GM10847 (cell line): ENCODE measurements around the gene SPEF1.
A peak's percentile ranks its signal among the peaks of the same experiment; 100 is the strongest.

Source experiments
- POLR2A ChIP-seq: IDR thresholded peaks from 2 replicates; pipeline ENCODE4 v1.6.1; 2011; ENCODE audit not compliant: insufficient read length; ENCODE audit errors: extremely low read depth

Gene SPEF1

DNA sequence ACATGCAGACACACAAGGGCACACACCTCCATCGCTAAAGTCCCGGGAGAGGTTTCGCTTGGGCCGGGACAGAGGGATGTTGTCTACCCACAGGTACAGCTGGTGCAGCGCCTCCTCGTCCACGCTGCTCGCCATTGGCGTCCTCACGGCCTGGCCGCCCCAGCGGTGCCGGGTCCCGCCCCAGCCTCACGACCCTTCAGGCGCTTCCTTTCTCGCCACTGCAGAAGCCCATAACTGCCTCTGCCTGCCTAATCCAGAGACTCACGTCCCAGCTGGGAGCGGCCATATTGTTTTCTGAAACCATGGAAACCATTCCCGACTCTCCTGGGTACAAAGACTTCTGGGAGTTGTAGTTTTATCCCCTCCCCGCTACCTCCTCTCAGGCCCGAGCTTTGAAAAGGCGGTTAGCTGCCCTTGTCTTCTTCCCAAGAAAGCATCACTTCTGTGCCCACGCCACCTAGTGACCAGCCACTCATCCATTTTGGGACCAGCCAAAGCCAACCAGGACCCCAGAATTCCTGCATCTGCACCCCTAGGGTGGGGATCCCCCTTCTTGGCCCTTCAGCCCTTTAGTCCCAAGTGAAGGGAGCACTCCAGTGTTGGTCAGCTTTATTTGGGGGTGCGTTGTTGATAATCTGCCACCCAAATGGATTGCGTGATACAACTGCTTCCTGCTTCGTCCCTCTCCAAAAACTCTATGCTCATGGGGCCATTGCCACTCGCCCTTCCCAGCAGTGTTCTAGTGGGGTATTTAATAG lies at the start of gene SPEF1:
Gene SPEF1 (minus strand): TSS at position 296 of the 758 bp plus-strand sequence. CDS start 161 bp downstream, at position 135.
- no peak for TF ChIP-seq POLR2A

- TF ChIP-seq POLR2A: no peak
These were observed 47.5 kb upstream of the SPEF1 start for GRCh38 chr20:3828798-3829197.

- TF ChIP-seq POLR2A: no peak
These were observed 45.2 kb upstream of the SPEF1 start for GRCh38 chr20:3826420-3826819.

DNA sequence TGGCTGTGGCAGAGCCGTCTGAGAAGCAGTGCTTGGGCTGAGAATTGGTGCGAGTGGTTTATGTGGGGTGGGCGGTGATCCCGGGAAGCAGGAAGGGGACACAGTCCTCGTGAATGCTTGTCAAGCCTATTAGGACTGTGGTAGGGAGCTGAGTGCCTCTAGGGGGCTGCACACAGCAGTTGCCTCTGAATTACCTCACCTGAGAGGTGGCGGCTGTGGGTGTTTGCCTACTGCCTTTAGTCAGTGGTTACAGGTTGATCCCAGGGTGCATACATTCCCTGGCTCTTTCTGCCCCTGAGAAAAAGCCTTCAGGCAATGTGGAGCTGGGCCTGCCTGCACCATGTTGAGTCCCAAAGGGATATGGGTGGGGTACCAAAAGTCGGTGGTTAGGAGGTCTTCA lies 44.3 kb upstream of the SPEF1 start:
- no peak for TF ChIP-seq POLR2A

DNA sequence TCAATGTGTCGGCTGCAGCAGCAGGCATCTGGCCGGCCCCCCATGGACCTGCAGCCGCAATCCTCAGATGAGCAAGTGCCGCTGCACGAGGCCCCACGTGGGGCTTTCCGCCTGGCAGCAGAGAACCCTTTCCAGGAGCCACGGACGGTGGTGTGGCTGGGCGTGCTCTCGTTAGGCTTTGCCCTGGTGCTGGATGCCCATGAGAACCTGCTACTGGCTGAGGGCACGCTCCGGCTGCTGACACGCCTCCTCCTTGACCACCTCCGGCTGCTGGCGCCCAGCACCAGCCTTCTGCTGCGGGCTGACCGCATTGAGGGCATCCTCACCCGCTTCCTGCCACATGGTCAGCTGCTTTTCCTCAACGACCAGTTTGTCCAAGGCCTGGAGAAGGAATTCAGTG lies 42.6 kb upstream of the SPEF1 start:
- TF ChIP-seq POLR2A: no peak

GRCh38 chr20:3821996-3822395 lies 40.7 kb upstream of the SPEF1 start:
- no peak for TF ChIP-seq POLR2A

GRCh38 chr20:3820901-3821727 lies 39.9 kb upstream of the SPEF1 start:
- TF ChIP-seq POLR2A: no peak

GRCh38 chr20:3820048-3820900 lies 39.0 kb upstream of the SPEF1 start, which contains the start of gene AP5S1:
AP5S1 (plus strand) TSS chr20:3820547; CDS start chr20:3822118, 1,571 bp downstream.
- TF ChIP-seq POLR2A: peak; percentile 89

GRCh38 chr20:3819411-3820047 lies 38.3 kb upstream of the SPEF1 start:
- TF ChIP-seq POLR2A: no peak

DNA sequence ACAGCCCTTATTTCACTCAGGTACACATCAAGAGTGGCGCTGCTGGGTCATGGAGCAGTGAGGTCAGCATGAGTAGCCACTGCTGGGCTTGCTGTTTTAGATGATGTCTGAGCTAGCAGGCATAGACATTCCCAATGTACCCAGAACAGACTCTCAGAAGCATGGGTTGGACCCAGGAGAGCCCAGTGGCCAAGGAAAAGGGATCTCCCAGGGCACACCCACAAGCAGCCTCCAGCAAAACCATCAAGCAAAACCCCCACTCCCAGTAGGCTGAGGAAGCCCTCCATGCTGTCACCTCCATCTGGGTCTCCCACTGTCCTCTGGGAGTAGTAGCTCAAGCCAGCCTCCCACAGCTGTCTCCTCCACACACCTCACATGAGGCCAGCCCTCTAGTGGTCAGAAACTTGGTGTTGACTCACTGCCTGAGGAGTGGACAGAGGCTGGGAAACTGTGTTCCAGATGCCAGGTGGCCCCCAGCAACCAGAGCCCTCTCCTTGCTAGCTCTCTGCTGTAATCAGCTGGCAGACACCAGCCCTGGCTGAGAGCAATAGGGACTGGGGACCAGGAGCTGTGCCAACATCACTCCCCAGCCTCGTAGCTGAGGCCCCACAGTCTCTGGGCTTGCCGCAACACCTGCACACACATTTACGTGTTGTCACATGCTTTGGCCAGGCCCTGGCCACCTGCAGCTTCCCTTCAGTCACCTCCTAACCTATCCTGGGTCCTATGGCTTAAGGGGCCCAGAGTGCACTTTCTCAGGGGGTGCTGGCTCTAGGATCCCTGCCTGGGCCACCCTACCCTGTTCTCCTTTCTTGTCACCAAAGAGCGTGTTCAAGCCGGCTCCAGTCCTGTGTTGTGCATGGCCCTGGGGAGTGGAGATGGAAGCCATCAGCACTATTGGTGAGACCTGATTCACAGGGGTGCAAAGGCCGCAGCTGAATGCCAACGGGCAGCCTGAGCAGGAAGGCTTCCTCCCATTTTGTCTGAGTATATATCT lies 37.2 kb upstream of the SPEF1 start:
- no peak for TF ChIP-seq POLR2A

DNA sequence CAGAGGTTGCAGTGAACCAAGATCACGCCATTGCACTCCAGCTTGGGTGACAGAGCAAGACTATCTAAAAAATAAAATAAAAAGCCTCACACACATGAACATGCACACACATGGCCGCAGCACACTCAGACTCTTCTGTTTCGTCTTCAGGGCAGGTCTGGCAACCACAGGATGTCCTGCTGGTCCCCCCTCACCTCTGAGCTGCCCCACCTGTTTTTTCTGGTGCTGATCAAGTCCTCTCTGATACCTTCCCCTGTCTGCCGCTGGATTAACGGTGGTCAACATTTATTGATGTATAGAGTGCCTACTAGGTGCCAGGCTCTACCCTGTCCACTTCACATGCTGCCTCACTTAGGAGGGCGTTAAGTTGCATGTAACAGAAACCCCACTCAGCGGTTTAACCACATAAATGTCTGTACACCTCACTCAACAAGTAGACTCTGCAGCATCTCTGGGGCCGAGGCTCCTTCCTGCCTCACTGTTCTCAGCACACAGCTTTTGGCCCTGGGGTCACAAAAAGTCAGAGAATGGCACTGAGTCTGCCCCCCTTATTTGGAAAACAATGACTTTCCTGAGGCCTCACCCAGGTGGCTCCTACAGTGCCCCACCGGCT lies 34.6 kb upstream of the SPEF1 start:
- TF ChIP-seq POLR2A: no peak

DNA sequence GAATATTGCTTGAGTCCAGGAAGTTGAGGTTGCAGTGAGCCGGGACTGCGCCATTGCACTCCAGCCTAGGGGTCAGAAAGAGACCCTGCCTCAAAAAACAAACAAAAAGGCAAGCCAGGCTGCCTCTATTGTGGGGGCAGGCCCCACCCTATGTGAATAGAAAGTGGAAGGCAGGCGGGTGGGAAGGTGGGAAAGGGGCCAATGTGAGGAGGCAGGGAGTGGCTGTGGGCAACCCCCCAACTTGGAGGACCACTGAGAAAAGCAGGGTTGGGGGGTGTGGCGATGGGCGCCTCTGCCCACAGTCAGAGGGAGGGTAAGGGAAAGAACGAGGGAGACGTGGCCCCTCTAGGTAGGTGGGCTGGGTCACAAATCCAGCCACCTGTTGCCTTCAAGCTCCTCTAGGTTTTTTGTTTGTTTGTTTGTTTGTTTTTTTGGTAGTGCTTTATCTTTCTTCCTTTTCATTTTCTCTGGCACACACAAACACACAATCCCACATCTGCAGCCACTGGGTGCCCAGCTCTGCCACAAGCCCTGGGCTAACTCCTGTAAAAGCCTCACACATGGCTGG lies 33.8 kb upstream of the SPEF1 start:
- no peak for TF ChIP-seq POLR2A
